Pulmonary artery endothelial cell (primary cell): ENCODE data around the gene L2HGDH. TPM values are rescaled to one million over a fixed set of nuclear protein-coding genes. Genes with fewer than 3 reads are reported as not detected.
"Not testable (repeated sequence)": the region's sequence is repeated elsewhere in the genome, so short reads cannot be mapped to it uniquely, and the experiment has no call there.

Experiments used
- DNase-seq: peaks from one replicate; pipeline ENCODE4 v3.0.0-alpha.2; 2011; ENCODE audit warnings: low read depth, low spot score
- total RNA-seq: library from RNA; depleted of rRNA; stranded (reverse); fragments of >200 nt; gene quantifications from 2 replicates; pipeline ENCODE4 v1.2.3, GENCODE V29; 2014

L2HGDH gene
- total RNA-seq = 5.1 and 10.0 TPM in 2 replicates

DNA sequence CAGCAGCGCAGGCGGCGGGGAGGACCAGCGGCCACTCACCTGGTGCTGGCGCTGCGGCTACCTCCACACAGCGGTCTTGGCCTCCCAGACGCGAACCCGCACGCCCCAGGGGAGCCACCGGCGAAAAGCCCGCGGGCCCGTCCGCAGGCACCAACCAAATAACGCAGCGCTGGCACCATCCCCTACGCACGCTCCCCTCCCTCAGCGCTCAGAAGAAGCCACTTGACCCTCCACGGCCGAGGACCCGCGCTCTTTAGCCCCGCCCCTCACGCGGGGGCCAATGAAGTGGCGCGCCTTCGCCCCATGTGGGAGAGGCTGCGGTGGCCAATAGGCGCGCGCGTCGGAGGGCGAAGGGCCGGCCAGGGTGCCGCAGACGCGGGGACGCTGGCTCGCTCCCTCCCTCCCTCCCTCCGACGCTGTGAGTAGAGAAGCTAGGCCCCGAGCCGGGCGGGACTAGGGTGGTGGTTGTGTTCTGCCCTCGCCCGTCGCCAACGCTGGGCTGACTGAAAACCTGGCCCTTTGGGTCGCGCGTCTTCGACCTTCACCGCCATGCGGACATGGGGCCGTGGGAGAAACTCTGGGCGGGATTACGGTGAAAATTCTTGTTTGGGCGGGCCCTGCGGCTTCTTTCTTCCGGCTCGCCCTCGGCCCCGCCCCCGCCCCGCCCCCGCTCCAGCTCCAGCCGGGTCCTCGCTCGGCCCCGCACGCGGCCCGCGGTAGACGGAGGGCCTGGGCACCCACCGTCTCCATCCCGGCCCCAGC is at the start of gene L2HGDH, which contains the start of gene DMAC2L:
Gene L2HGDH, minus strand, starts transcription at position 258 of the 762 bp plus-strand sequence. Its CDS starts 79 bp downstream, at position 179.
Gene DMAC2L, plus strand, starts transcription at position 353 of the 762 bp plus-strand sequence. CDS start 9,164 bp downstream, outside the sequence.
- DNase-seq = peak; percentile 72

DNA sequence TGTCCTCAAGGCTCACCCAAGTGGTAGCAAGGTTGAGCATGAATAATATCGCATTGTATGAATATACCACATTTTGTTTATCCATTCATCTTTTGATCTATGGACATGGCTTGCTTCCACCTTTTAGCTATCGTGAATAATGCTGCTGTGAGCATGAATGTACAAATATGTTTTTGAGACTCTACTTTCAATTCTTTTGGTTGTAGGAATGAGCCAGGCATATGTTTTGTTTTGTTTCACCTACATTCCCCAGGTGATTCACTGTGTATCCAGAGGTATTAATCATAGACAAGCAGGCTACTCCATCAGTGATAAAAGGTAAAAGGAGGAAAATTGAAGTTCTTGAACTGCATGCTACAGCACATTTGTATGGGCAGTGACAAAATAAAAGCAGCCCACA is 48.8 kb upstream of the L2HGDH start:
- DNase-seq = no peak

GRCh38 chr14:50360093-50360492 is 48.1 kb upstream of the L2HGDH start:
- DNase-seq = no peak

DNA sequence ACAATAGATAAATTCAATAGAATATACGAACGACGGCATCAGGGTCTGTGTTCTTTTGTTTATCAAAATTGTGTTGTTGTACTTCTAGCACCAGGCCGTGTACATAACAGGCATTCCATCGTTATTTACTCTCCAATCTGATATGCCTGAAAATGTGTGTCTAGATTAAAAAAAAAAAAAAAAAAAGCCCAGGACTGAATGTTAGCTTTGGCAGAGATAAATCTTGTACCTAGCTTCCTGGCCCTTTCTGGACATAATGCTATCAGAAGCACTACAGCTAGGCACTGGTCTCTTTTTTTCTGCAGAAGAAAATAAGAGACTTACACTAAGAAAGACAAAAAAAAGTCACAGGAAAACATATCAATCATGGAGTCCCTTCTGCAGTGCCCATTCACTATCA is 47.6 kb upstream of the L2HGDH start:
- DNase-seq = no peak

GRCh38 chr14:50357753-50358395 is 45.8 kb upstream of the L2HGDH start:
- DNase-seq = no peak

DNA sequence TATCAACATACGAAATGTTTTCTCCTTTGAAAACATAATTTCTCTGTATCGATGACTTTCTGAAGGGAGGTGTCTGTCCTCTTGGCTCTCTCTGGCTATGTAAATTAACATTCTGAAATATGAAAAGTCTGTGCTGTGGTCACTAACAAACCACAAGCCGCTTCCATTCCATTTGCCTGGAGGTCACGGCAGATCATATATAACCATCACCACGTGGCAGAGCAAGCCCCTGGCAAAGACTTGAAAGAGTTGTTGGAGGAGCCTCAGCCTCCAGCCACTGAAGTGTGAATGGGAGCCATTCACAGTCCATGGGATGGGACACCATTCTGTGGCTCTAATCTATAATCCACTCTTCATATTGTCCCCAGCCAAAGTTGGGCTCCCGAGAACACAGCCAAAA is 45.1 kb upstream of the L2HGDH start:
- no peak for DNase-seq

- DNase-seq = not testable (repeated sequence)
Measured at GRCh38 chr14:50356283-50356682, 44.3 kb upstream of the L2HGDH start.

DNA sequence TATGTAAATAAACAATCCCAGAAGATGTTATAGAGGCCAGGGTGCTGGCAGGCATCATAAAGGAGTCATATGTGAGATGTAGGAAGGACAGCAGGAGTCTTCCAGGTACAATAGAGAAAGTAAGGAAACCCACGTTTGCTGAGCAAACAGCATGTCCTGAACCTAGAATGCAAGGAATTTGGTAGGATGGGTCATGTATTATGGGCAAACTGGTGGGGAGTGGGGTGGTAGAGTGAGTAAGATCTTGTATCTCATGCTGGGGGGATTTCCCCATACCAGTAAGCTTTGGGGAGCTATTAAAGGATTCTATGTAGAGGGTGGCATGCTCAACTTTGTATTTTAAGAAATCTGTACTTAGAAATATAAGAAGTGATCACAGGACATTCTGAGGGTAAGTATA is 43.7 kb upstream of the L2HGDH start:
- no peak for DNase-seq

GRCh38 chr14:50354527-50354926 is 42.5 kb upstream of the L2HGDH start:
- no peak for DNase-seq

GRCh38 chr14:50353126-50353525 is 41.1 kb upstream of the L2HGDH start:
- no peak for DNase-seq

DNA sequence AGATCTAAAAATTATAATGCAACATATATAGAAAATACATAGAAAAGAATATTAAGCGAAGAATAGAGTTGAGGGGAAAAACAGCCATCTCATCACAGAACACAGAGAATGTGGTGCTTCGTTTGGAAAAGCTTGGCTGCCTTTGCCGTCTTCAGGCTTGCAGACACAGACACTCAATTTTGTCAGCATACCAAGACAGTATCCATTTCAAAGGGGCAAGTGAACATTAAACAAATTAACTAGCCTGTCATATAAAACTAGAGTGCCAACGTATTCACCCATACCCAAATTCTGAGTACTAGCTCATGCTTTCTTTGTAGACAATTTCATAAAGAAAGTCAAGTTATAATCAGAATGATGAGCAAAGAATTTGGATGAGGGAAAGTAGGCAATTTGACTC is 40.6 kb upstream of the L2HGDH start:
- no peak for DNase-seq

GRCh38 chr14:50350975-50351374 is 38.9 kb upstream of the L2HGDH start:
- no peak for DNase-seq

- no peak for DNase-seq
Measured at GRCh38 chr14:50348933-50349332, 36.9 kb upstream of the L2HGDH start.

GRCh38 chr14:50347521-50347920 is 35.5 kb upstream of the L2HGDH start:
- no peak for DNase-seq

DNA sequence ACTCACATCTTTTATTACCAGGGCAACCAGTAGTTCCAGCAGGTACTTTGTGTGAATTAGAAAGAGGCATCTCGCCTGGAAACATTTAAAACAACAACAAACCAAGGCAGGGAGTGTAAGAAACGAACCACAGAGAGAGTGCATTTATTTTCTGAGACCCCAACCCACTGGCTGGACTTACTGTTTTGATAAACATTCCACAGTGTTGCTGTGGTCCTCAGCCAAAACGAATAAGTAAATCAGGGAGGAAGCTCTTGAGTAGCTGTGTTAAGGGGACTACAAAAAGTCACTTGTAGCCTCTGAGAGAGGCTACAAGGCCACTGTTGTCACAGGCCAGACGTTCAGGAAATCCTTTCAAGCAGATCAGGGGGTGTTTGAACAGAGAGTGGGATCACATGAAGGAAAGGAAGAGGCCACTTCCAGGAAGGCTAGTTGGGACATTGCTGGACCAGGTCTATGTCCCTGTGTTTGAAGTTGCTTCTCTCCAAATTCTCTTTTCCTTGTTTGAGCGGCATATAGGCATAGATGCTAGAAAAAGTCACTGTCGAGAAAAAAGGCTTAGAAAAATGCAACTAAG is 33.9 kb upstream of the L2HGDH start:
- no peak for DNase-seq

- no peak for DNase-seq
Measured at GRCh38 chr14:50344876-50345563, 33.0 kb upstream of the L2HGDH start.

- no peak for DNase-seq
Measured at GRCh38 chr14:50344116-50344775, 32.2 kb upstream of the L2HGDH start.

DNA sequence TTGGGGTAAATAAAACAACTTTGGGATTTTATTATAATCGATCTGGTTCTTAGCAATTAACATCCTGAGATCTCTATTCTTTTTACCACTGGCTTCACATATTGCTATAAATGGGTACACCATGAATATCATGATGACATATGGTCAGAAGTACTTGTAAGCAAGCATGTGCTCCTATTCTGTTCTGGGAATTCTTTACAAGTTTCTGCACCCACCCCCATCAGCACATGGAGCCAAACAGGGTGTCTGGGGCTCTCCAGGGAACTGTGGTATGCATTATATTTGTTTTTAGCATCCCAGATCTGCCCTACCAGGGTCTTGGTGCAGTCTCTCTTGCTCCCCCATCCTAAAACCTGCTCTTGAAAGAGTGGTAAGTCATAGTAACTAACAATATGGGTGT is 31.4 kb upstream of the L2HGDH start:
- DNase-seq = no peak

DNA sequence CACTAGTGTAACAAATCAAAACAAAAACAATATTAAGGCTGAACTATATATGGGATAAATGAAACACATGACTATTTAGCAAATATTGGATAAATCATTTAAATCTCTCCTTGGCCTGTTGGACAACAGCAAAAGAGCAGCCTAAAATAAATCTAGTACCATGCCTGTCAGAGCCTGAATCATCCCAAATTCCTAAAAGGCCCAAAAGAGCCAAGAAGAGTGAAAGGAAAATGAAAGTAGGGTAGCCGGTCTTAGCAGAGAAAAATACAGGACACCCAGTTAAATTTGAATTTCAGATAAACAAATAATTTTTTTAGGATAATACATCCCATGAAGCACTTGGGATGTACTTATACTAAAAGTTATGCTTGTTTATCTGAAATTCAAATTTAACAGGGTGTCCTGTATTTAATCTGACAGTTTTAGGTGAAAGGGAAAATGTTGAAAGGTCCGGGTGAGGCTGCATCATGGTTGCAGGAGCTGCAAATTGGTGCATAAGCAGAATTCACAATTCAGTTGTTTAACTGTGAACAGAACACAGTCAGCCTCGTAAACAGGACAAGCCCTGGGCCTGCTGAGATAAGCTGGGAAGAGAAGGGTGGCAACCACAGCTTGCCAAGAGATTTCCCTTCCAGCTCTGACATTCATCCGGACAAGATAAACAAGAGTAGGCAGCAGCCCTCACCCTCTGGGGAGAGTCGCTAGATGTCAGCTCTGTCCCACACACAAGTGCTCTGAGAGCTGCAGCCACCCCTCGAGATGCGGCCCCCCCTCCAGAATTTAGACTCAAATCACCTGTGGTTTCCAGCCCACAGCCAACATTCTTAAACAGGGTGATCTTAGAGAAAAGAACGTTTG is 30.4 kb upstream of the L2HGDH start:
- no peak for DNase-seq

DNA sequence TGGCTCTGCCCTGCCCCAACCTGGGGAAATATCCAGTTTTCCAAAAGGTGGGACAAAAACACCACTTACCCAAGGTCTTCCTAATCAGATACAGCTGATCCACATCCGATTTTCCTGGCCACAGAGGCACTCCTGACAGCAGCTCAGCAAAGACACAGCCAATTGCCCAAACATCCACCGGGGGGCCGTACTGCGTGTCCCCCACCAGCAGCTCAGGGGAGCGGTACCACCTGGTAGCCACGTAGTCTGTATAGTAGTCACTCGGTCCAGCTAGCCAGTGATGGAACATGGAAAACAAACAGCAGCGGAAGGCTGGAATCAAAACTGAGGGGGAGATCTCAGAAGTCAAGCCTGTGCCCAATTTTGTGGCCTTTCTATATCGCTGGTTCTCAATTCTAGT is 28.9 kb upstream of the L2HGDH start:
- DNase-seq = no peak
